ENCODE measurements around the gene DCAF12. TPM values are rescaled to one million over a fixed set of nuclear protein-coding genes. Genes with fewer than 3 reads are reported as not detected.

Gene DCAF12
- total and polyA plus RNA-seq, 2 of the 13 experiments (the other 11 are each of a cell fraction or from before 2014, with no cell fraction given): 26.8 to 37.4 TPM

GRCh38 chr9:34047864-34048726 lies 78.4 kb downstream of the DCAF12 start (continued):
- TF ChIP-seq NFKB2 (CRISPR knock-in tag; IDR thresholded peaks at IDR 0.05; ENCODE audit: borderline replicate concordance): no peak
- no peak for TF ChIP-seq ZNF567 (CRISPR knock-in tag; IDR thresholded peaks at IDR 0.05; ENCODE audit: borderline replicate concordance)
- TF ChIP-seq HBP1 (CRISPR knock-in tag; IDR thresholded peaks at IDR 0.05; ENCODE audit: low read depth): no peak
- no peak for TF ChIP-seq PREB (CRISPR knock-in tag; IDR thresholded peaks at IDR 0.05)
- TF ChIP-seq SCMH1 (CRISPR knock-in tag; IDR thresholded peaks at IDR 0.05; ENCODE audit: borderline replicate concordance): no peak
- TF ChIP-seq POGK (CRISPR knock-in tag; conservative IDR thresholded peaks at IDR 0.05): 0 out of 2 replicates have a peak, but pooled peaks have one; percentile 31
- TF ChIP-seq FOXJ3 (CRISPR knock-in tag; IDR thresholded peaks at IDR 0.05; ENCODE audit: borderline replicate concordance): no peak
- no peak for TF ChIP-seq CREB3 (CRISPR knock-in tag; IDR thresholded peaks at IDR 0.05)
- no peak for TF ChIP-seq TARDBP (CRISPR knock-in tag; IDR thresholded peaks at IDR 0.05)
- TF ChIP-seq STAT6 (CRISPR knock-in tag; IDR thresholded peaks at IDR 0.05; ENCODE audit: borderline replicate concordance): no peak
- TF ChIP-seq MTERF4 (CRISPR knock-in tag; IDR thresholded peaks at IDR 0.05): no peak
- no peak for TF ChIP-seq ZBTB4 (CRISPR knock-in tag; IDR thresholded peaks at IDR 0.05; ENCODE audit: borderline replicate concordance)
- TF ChIP-seq SOX13 (IDR thresholded peaks at IDR 0.05): no peak
- TF ChIP-seq SOX13 (CRISPR knock-in tag; conservative IDR thresholded peaks at IDR 0.05 in 1 of 2, IDR thresholded peaks at IDR 0.05 in 1 of 2): no peak
